Stimulated activated CD4-positive, alpha-beta T cell treated with anti-CD3 and anti-CD28 coated beads, TNF-alpha, amount 100 ng/mL, for 48 hours (primary cell): Measurements from ENCODE around the gene PSMB7.

ENCODE experiments used
- DNase-seq, 3 donors: peaks; one replicate each; pipeline ENCODE4 v3.0.0-alpha.2; 2020; ENCODE audit warnings: low read depth in 3 of 3

Gene PSMB7

GRCh38 chr9:124384210-124384609 lies 31.0 kb downstream of the PSMB7 start:
- DNase-seq: no peak

GRCh38 chr9:124381170-124381945 lies 33.9 kb downstream of the PSMB7 start:
- no peak for DNase-seq

- no peak for DNase-seq
Measured at GRCh38 chr9:124377551-124378406, 37.5 kb downstream of the PSMB7 start.

- no peak for DNase-seq
Measured at GRCh38 chr9:124376329-124376728, 38.9 kb downstream of the PSMB7 start.

GRCh38 chr9:124375726-124376125 lies 39.5 kb downstream of the PSMB7 start:
- no peak for DNase-seq

GRCh38 chr9:124373851-124374250 lies 41.4 kb downstream of the PSMB7 start:
- DNase-seq: no peak

GRCh38 chr9:124373386-124373785 lies 41.9 kb downstream of the PSMB7 start:
- no peak for DNase-seq

GRCh38 chr9:124372038-124372437 lies 43.2 kb downstream of the PSMB7 start:
- no peak for DNase-seq

- no peak for DNase-seq
Measured at GRCh38 chr9:124370896-124371582, 44.2 kb downstream of the PSMB7 start.

- no peak for DNase-seq
Measured at GRCh38 chr9:124369231-124369797, 45.9 kb downstream of the PSMB7 start.

GRCh38 chr9:124368692-124369091 lies 46.5 kb downstream of the PSMB7 start:
- DNase-seq: no peak

- DNase-seq: no peak
Measured at GRCh38 chr9:124366476-124367220, 48.6 kb downstream of the PSMB7 start.

- no peak for DNase-seq
Measured at GRCh38 chr9:124365036-124365435, 50.2 kb downstream of the PSMB7 start.

- DNase-seq: no peak
Measured at GRCh38 chr9:124364141-124364540, 51.1 kb downstream of the PSMB7 start.

GRCh38 chr9:124363326-124364096 lies 51.7 kb downstream of the PSMB7 start:
- no peak for DNase-seq

GRCh38 chr9:124361128-124361527 lies 54.1 kb downstream of the PSMB7 start:
- DNase-seq: no peak

GRCh38 chr9:124359855-124360678 lies 55.2 kb downstream of the PSMB7 start:
- no peak for DNase-seq

GRCh38 chr9:124359426-124359825 lies 55.8 kb downstream of the PSMB7 start:
- DNase-seq: no peak

- DNase-seq: no peak
Measured at GRCh38 chr9:124358631-124359030, 56.6 kb downstream of the PSMB7 start.
